Subcutaneous abdominal adipose tissue (tissue), 5 donors: ENCODE measurements around the gene NDST3.

ENCODE experiments used
- H3K27ac ChIP-seq: one replicate; pipeline ENCODE4 v1.7.0; 2013; ENCODE audit warnings: low read depth, mild to moderate bottlenecking, inconsistent platforms, low read length, moderate library complexity
- H3K27me3 ChIP-seq, 5 donors: one replicate each; pipeline ENCODE4 v1.7.0; 2013; ENCODE audit warnings: low read length in 5 of 5, inconsistent platforms in 1 of 5; ENCODE audit not compliant: control insufficient read depth in 5 of 5, insufficient read depth in 4 of 5
- H3K36me3 ChIP-seq, 5 donors: one replicate each; pipeline ENCODE4 v1.7.0; 2013; ENCODE audit warnings: low read length in 5 of 5; ENCODE audit not compliant: control insufficient read depth in 5 of 5, insufficient read depth in 5 of 5
- H3K4me1 ChIP-seq, 5 donors: one replicate each; pipeline ENCODE4 v1.7.0; 2013; ENCODE audit warnings: low read length in 5 of 5, mild to moderate bottlenecking in 3 of 5, moderate library complexity in 1 of 5; ENCODE audit not compliant: control insufficient read depth in 5 of 5, insufficient read depth in 5 of 5
- H3K4me3 ChIP-seq, 5 donors: one replicate each; pipeline ENCODE4 v1.7.0; 2013; ENCODE audit warnings: low read length in 5 of 5, low read depth in 1 of 5
- H3K9ac ChIP-seq, 5 donors: one replicate each; pipeline ENCODE4 v1.7.0; 2013; ENCODE audit warnings: low read length in 5 of 5, mild to moderate bottlenecking in 4 of 5, moderate library complexity in 3 of 5
- H3K9me3 ChIP-seq, 5 donors: one replicate each; pipeline ENCODE4 v1.7.0; 2013; ENCODE audit warnings: low read length in 5 of 5; ENCODE audit not compliant: control insufficient read depth in 5 of 5
- donor health status: healthy.
- donor health status: healthy.
- donor health status: healthy.
- donor health status: healthy.
- donor health status: healthy.

Gene NDST3

DNA sequence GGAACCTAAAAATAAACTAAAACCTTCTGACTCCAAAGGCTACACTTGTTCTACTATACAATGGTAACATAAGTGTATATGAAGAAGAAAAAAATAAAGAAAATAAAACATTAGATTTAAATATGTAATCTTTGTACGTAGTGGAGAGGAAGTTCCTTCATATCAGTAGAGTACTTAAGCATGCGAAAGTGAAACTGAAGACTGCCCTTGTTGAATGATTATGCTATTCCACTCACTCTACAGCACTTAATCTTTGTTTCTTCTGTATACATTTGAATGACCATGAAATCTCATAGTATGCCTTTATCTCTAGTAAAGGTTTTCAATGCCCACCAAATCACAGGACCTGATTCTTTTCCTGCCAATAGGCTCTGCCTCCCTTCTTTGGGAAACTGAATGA is 78.9 kb downstream of the NDST3 start:
- Histone ChIP-seq H3K4me1 (no peaks in the 10 kb centered on the region), H3K27ac (no peak overlapping the region), H3K36me3 (no peaks in the 10 kb centered on the region), H3K27me3 (no peaks in the 10 kb centered on the region), H3K9ac (no peak overlapping the region), H3K9me3 (no peaks in the 10 kb centered on the region), H3K4me3 (no peak overlapping the region)

DNA sequence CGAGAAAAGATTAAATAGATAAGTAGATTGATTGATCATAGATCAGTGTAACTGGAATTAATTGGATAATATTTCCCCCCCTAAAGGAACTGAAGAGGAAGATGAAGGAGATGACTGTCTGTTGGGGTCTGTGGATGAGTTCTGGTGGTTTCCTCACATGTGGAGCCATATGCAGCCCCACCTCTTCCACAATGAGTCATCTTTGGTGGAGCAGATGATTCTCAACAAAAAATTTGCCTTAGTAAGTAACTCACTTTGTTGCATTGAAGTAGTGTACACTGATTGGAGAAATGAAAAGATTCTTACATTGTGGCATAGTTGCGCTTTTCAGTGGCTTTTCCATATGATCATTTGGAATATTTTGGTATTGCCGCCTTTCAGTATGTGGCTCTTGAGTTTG is 80.4 kb downstream of the NDST3 start:
- Histone ChIP-seq H3K4me1 (no peaks in the 10 kb centered on the region), H3K9ac (no peak overlapping the region), H3K27ac (no peak overlapping the region), H3K4me3 (no peak overlapping the region), H3K36me3 (no peaks in the 10 kb centered on the region), H3K9me3 (no peaks in the 10 kb centered on the region), H3K27me3 (no peaks in the 10 kb centered on the region)

DNA sequence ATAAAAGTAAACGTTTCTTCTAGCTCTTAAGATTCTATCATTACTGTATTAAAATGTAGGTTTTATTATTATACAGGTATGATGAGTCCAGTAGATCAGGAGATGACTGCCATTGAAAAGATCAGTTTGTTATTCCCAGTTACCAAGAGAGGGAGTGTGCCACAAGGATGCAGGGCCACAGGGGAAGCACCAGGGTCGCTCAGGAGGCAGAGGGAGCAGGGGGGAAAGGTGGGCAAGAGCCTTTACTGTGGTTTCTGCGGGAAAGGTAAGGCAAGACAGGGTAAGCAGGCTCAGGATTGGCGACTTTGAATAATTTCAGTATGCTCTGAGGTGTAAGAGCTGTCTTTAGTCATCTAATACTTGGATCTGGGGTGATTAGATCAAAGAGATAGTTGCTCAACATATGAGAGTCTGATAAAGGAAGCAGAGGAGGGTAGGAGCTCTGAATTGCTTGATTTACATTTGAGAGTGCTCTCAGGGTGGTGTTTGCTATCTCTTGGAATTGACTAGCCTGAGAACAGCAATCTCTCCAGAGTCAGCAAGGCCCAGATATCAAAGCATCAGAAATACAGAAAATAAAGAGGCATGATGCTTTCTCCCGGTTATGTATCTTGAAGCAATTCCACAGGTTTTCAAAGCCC is 86.0 kb downstream of the NDST3 start:
- H3K36me3 ChIP-seq: no peaks in the 10 kb centered on the region

DNA sequence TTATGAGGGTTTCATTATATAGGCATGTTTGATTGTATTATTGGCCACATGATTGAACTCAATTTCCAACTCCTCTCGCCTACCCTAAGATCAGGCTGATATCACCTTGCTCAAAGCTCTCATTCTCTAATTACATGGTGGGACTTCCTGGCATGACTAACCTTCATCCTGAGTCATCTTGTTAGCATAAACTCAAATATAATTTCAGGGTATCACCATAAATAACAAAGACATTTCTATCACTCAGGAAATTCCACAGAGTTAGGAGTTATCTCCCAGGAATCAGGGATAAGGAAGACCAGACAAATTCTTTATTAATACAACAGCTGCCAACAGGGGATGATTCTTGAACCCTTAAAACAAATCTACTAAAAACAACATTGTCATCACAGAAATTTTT is 90.7 kb downstream of the NDST3 start:
- Histone ChIP-seq H3K4me3 (no peak overlapping the region), H3K4me1 (no peaks in the 10 kb centered on the region), H3K36me3 (no peaks in the 10 kb centered on the region), H3K27me3 (no peaks in the 10 kb centered on the region), H3K9ac (no peak overlapping the region), H3K27ac (no peak overlapping the region), H3K9me3 (no peaks in the 10 kb centered on the region)

More for the DNA sequence above, 86.0 kb downstream of the NDST3 start:
- Histone ChIP-seq H3K9me3 (no peaks in the 10 kb centered on the region), H3K27ac (no peak overlapping the region), H3K27me3 (no peaks in the 10 kb centered on the region), H3K9ac (no peak overlapping the region), H3K4me1 (no peaks in the 10 kb centered on the region), H3K4me3 (no peak overlapping the region)

DNA sequence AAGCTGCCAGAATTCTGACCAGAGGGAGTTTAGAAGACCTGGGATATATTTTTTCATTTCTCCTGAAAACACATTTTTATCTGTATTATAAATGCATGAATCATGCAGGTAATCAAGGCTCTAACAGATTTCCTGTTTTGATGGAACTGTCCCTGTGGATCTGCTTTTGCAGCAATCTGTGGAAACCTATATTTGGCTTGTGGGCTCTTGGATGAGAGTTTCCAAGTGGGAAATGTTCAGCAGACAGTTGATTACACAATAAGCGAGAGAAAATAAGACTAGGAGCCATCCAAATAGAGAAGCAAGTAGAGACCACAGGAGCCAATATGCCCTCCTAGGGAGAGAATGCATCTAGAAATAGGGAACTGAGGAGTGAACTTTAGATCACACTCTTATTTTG is 105.0 kb downstream of the NDST3 start:
- no peak overlapping the region for H3K4me3 ChIP-seq
- no peaks in the 10 kb centered on the region for H3K36me3 ChIP-seq
- no peaks in the 10 kb centered on the region for H3K27me3 ChIP-seq
- no peaks in the 10 kb centered on the region for H3K4me1 ChIP-seq
- no peaks in the 10 kb centered on the region for H3K9me3 ChIP-seq
- H3K9ac ChIP-seq: no peak overlapping the region
- H3K27ac ChIP-seq: no peak overlapping the region

DNA sequence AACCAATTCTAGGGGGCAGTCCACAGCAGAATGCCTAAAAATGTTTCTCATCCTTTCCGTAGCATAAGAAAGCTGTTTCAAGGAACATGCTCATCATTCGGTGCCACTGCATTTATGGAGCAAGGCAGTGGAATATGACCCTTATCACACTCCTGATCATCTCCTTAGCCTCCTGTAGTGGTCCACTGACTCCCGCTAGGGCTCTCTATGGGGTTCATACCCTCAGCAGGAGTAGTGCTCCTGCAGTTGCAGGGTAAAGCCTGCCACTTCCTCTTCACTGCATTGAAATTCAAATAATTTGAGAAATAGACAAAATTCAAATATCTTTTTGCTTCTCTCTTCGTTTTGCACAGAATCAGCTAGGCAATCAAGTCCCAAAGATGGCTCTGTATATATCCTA is 107.0 kb downstream of the NDST3 start:
- Histone ChIP-seq H3K9ac (no peak overlapping the region), H3K9me3 (no peaks in the 10 kb centered on the region)

DNA sequence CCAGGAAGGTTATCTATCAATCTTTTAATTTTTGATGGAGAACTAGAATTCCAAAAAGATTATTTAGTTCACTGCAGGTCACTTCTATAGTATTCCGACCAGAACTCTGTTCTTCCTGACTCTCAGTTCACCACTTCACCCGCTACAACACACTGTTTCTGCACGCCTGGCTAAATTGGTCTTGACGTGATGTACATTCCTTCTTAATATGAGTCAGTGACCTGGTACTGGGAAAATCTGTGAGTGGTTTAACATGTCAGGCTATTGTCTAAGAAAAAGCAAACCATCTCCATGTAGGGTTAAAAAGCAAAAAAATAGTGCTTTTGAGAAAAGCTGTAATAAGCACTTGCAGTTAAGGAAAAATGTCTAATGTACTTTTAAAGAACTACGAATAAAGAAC is 120.4 kb downstream of the NDST3 start:
- H3K9ac ChIP-seq: no peak overlapping the region
- H3K9me3 ChIP-seq: peaks cover 0 to 4% (median 0%) of the 10 kb centered on the region in 5 donors
- H3K4me1 ChIP-seq: no peaks in the 10 kb centered on the region
- H3K4me3 ChIP-seq: no peak overlapping the region
- H3K36me3 ChIP-seq: no peaks in the 10 kb centered on the region
- H3K27me3 ChIP-seq: no peaks in the 10 kb centered on the region
- no peak overlapping the region for H3K27ac ChIP-seq

More for the DNA sequence above, 107.0 kb downstream of the NDST3 start:
- H3K27ac ChIP-seq: no peak overlapping the region
- H3K4me1 ChIP-seq: no peaks in the 10 kb centered on the region
- H3K4me3 ChIP-seq: no peak overlapping the region
- no peaks in the 10 kb centered on the region for H3K36me3 ChIP-seq
- H3K27me3 ChIP-seq: no peaks in the 10 kb centered on the region

DNA sequence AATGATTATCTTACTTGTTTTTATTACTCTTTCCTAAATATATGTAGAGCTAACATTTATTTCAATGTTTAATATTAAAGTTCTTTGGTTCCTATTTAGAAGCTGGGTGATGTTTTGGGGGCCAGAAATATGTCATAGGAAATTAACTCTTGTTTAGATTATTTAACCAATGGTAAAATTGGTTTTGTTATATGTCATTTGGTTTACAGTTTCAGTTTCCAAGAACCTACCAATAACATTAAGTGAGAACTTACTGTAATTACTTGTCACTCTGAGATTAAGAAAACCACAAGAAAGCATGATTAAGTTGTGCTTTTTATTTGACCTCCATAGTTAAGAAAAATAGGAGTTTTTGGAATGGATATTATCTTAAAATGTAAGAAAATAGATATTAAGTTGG is 121.2 kb downstream of the NDST3 start:
- H3K9ac ChIP-seq: no peak overlapping the region
- H3K4me3 ChIP-seq: no peak overlapping the region
- no peaks in the 10 kb centered on the region for H3K27me3 ChIP-seq
- no peaks in the 10 kb centered on the region for H3K36me3 ChIP-seq
- peaks cover 0 to 8% (median 5%) of the 10 kb centered on the region in 5 donors for H3K9me3 ChIP-seq
- no peaks in the 10 kb centered on the region for H3K4me1 ChIP-seq
- no peak overlapping the region for H3K27ac ChIP-seq

DNA sequence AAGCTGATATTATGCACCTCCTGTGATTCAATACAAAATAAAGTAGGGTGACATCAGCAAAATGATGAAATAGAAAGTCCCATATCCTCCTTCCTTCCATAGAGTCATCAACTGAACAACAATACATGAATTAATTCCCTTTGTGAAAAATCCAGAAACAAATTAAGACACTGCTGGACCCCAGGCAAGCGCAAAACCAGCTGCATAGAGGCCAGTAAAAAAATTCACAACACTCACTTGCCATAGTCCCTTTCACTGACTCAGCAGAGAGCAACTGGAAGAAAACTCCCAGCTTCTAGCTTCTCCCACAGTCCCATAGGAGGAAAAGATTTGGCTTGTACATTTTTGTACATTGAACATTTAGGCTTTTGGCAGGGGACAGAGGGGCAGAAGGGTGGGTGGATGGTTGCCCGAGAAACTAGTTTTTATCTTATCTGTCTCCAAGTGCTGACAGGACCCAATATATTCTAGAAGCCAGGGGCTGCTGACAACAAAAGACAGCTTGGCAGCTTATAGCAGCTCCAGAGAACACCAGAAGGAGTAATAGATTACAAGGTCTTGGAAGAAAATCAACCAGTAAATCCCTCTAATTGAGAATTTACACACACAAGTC is 124.6 kb downstream of the NDST3 start:
- Histone ChIP-seq H3K9me3 (peaks cover under 1 to 8% (median 5%) of the 10 kb centered on the region in 5 donors), H3K4me1 (no peaks in the 10 kb centered on the region), H3K27ac (no peak overlapping the region), H3K4me3 (no peak overlapping the region), H3K27me3 (no peaks in the 10 kb centered on the region), H3K9ac (no peak overlapping the region), H3K36me3 (no peaks in the 10 kb centered on the region)

DNA sequence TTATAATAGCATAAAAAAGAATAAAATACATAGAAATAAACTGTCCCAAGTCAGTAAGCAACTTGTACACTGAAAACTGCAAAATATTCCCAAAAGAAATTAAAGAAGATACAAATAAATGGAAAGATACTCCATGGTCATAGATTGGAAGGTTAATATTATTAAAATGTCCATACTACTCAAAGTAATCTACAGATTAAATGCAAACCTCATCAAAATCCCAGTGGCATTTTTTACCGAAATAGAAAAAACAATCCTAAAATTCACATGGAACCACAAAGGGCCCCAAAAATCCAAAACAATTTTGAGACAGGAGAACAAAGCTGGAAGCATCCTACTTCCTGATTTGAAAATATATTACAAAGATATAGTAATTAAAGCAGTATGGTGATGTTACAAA is 133.0 kb downstream of the NDST3 start:
- peaks cover 0 to 13% (median 5%) of the 10 kb centered on the region in 5 donors for H3K9me3 ChIP-seq

More for the DNA sequence above, 133.0 kb downstream of the NDST3 start:
- H3K4me3 ChIP-seq: no peak overlapping the region
- H3K4me1 ChIP-seq: no peaks in the 10 kb centered on the region
- no peaks in the 10 kb centered on the region for H3K36me3 ChIP-seq
- H3K9ac ChIP-seq: no peak overlapping the region
- H3K27ac ChIP-seq: no peak overlapping the region
- H3K27me3 ChIP-seq: no peaks in the 10 kb centered on the region
